ENCODE results near the gene VWF.
"Not testable (repeated sequence)": the region's sequence is repeated elsewhere in the genome, so short reads cannot be mapped to it uniquely, and the experiment has no call there.

GRCh38 chr12:6015271-6015670, 109.2 kb downstream of the VWF start:
- not testable (repeated sequence) for TF ChIP-seq CTCF, POLR2A (IDR thresholded peaks at IDR 0.05)

Measured in right lobe of liver (tissue), 4 donors.